B cell (primary cell): ENCODE results near the gene SLC30A3. TPM values are rescaled to one million over a fixed set of nuclear protein-coding genes. Genes with fewer than 3 reads are reported as not detected.

Experiments
- ATAC-seq: fragments of 200-7000 bp; cut with Tn5 transposase; one replicate; pipeline ENCODE4 v1.10.0; 2021; ENCODE audit warnings: low read depth, mild to moderate bottlenecking, moderate number of reproducible peaks, moderate library complexity
- CTCF ChIA-PET: fragments of 350-600 bp; sonication (Branson Sonifier 250); formaldehyde crosslinking; loops from one replicate; lab custom pipeline; 2021; ENCODE audit warnings: antibody characterized with exemption, inconsistent platforms; lab: Charles Lee
- POLR2A ChIA-PET: fragments of 350-600 bp; sonication (Branson Sonifier 250); formaldehyde crosslinking; loops from one replicate; lab custom pipeline; 2021; ENCODE audit warnings: antibody characterized with exemption; lab: Charles Lee
- DNase-seq: peaks from one replicate; pipeline ENCODE4 v3.0.0; 2013
- H2AFZ ChIP-seq: 2 replicates; pipeline ENCODE4 v1.6.1; 2012; ENCODE audit warnings: mild to moderate bottlenecking, low read depth, low read length; ENCODE audit not compliant: insufficient read depth, poor library complexity, severe bottlenecking
- H3K27ac ChIP-seq, 2 donors: 1 replicate in 1 of 2; 2 replicates in 1 of 2; pipeline ENCODE4 v1.5.1; 2012 to 2013; ENCODE audit warnings: low read length in 2 of 2, mild to moderate bottlenecking in 2 of 2, moderate library complexity in 1 of 2
- H3K27me3 ChIP-seq, 4 experiments: fragments of 200-600 bp in 1 of 4; sonication (generic) in 1 of 4; replicated peaks in 1 of 4; 1 replicate in 2 of 4; 2 replicates in 2 of 4; pipeline versions ENCODE4 v1.6.1 to v1.7.0; 2013 to 2016; ENCODE audit warnings: low read length in 3 of 4, mild to moderate bottlenecking in 2 of 4, mixed read lengths in 1 of 4, moderate library complexity in 1 of 4; ENCODE audit not compliant: insufficient read depth in 4 of 4, control insufficient read depth in 3 of 4; ENCODE audit errors: control extremely low read depth in 1 of 4
- H3K36me3 ChIP-seq, 2 experiments: replicated peaks in 1 of 2; 1 replicate in 1 of 2; 2 replicates in 1 of 2; pipeline versions ENCODE4 v1.6.1 to v1.7.1; 2013; ENCODE audit warnings: low read length in 1 of 2; ENCODE audit not compliant: insufficient read depth in 2 of 2, control insufficient read depth in 1 of 2; ENCODE audit errors: control extremely low read depth in 1 of 2, extremely low read depth in 1 of 2
- H3K4me1 ChIP-seq, 2 donors: fragments of 200-600 bp in 1 of 2; sonication (generic) in 1 of 2; 1 replicate in 1 of 2; 2 replicates in 1 of 2; pipeline versions ENCODE4 v1.5.1 to v1.6.1; 2013 to 2017; ENCODE audit warnings: low read length in 2 of 2; ENCODE audit not compliant: control insufficient read depth in 2 of 2, insufficient read depth in 2 of 2
- H3K4me2 ChIP-seq: replicated peaks from 2 replicates; pipeline ENCODE3; 2012; ENCODE audit warnings: mild to moderate bottlenecking, low read depth, low read length; ENCODE audit not compliant: poor library complexity, severe bottlenecking
- H3K4me3 ChIP-seq, 5 experiments: fragments of 200-600 bp in 1 of 5; sonication (generic) in 1 of 5; 1 replicate in 3 of 5; 2 replicates in 2 of 5; pipeline versions ENCODE4 v1.5.1 to v1.7.0; 2011 to 2016; ENCODE audit warnings: low read length in 4 of 5, mild to moderate bottlenecking in 4 of 5, low read depth in 2 of 5, control low read depth in 1 of 5, moderate library complexity in 1 of 5; ENCODE audit not compliant: insufficient read depth in 1 of 5; ENCODE audit errors: control extremely low read depth in 1 of 5, extremely low read depth in 1 of 5
- H3K79me2 ChIP-seq: fragments of 200-600 bp; sonication (generic); one replicate; pipeline ENCODE4 v1.6.0; 2016; ENCODE audit warnings: low read length; ENCODE audit not compliant: control insufficient read depth, insufficient read depth
- H3K9ac ChIP-seq: fragments of 200-600 bp; sonication (generic); 2 replicates; pipeline ENCODE4 v1.6.1; 2017; ENCODE audit warnings: mild to moderate bottlenecking, low read length, moderate library complexity
- H3K9me3 ChIP-seq, 3 donors: one replicate each; pipeline versions ENCODE4 v1.6.1 to v1.7.1; 2013; ENCODE audit warnings: low read length in 2 of 3; ENCODE audit not compliant: control insufficient read depth in 2 of 3, insufficient read depth in 1 of 3; ENCODE audit errors: control extremely low read depth in 1 of 3
- H4K20me1 ChIP-seq: 2 replicates; pipeline ENCODE4 v1.6.0; 2012; ENCODE audit warnings: mild to moderate bottlenecking, low read length; ENCODE audit not compliant: insufficient read depth, control insufficient read depth, poor library complexity, severe bottlenecking
- H3K27ac Mint-ChIP-seq: one replicate; pipeline ENCODE4 v1.8.0; 2021; ENCODE audit warnings: mixed read lengths
- H3K27me3 Mint-ChIP-seq: one replicate; pipeline ENCODE4 v1.8.0; 2021; ENCODE audit warnings: mixed read lengths
- H3K4me1 Mint-ChIP-seq: one replicate; pipeline ENCODE4 v1.8.0; 2021; ENCODE audit warnings: mixed read lengths
- H3K4me3 Mint-ChIP-seq: one replicate; pipeline ENCODE4 v1.8.0; 2021; ENCODE audit warnings: mixed read lengths
- H3K9me3 Mint-ChIP-seq: one replicate; pipeline ENCODE4 v1.8.0; 2022; ENCODE audit warnings: mixed read lengths; ENCODE audit not compliant: insufficient read depth
- CTCF ChIP-seq: fragments of 200-600 bp; IDR thresholded peaks from one replicate; pipeline ENCODE4 v1.8.0; 2022; ENCODE audit warnings: antibody characterized with exemption, mild to moderate bottlenecking
- EZH2 ChIP-seq: IDR thresholded peaks from 2 replicates; pipeline ENCODE4 v1.6.1; 2012; ENCODE audit warnings: borderline replicate concordance, low read depth, mild to moderate bottlenecking, moderate library complexity, low read length; ENCODE audit not compliant: insufficient read depth, poor library complexity, severe bottlenecking
- WGBS: methylation state at CpG from one replicate; pipeline ENCODE4 v1.1.5; 2013; ENCODE audit warnings: missing lambda C conversion rate; ENCODE audit not compliant: insufficient coverage; 5-methylcytosine and 5-hydroxymethylcytosine counted together
- intact Hi-C: fragments of 100-400 bp; cut with micrococcal nuclease; formaldehyde crosslinking; loops from one replicate; pipeline ENCODE4 v1.10.0; 2022
- polyA plus RNA-seq: library from polyadenylated mRNA; depleted of rRNA; stranded (reverse); fragments of >200 nt; gene quantifications from 2 replicates; pipeline ENCODE4 v1.2.3, GENCODE V29; 2012
- total RNA-seq, 2 donors: library from RNA; stranded (reverse); fragments of 120-200 nt in 1 of 2; gene quantifications; 1 replicate in 1 of 2; 2 replicates in 1 of 2; pipeline versions ENCODE4 v1.2.3 to v1.2.4, GENCODE V29; 2013 to 2022

The SLC30A3 gene
- total and polyA plus RNA-seq, 2 donors (not counting 1 experiment from before 2014, with no cell fraction given) = 0.09 TPM; not detected in 1

DNA sequence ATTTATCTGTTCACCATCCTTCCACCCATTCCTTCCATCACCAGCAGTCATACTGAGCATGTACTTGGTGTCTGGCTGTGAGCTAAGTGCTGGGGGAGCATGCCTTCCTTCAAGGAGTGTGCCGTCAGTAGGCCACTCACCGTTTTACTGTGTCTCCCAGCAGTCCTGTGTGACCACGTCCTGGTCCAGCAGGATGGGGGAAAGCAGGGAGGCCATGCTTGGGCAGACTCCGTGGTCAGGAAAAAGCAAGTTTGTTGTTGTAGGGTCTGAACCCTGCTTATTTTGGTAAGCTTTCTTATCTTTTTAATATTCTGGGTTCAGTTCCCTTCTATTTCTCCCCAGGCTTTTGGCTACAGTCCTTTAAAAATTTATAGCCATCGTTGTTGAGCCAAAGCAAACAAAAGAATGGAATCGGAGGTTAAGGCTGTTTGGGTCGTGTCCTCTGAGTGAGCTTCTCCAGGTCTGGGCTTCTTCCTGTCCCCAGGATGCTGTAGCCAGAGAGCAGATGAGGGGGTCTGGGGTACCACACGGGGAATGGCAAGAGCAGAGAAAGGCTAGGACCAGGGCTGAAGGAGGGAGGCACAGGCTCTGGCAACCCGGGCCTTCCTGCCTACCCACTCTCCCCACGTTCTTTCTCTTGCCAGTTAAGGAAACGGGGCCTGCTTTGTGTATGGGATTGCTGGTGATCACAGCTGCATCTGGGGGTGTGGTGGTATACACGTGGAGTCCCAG is 13.5 kb downstream of the SLC30A3 start:
- no peak for ATAC-seq
- WGBS = 71% methylated on average over 4 of the region's 12 CpGs

More for the DNA sequence above, 13.5 kb downstream of the SLC30A3 start:
- Histone ChIP-seq H3K4me1 (peaks cover 0 to 5% of the 10 kb centered on the region in 2 donors), H3K79me2 (no peaks in the 10 kb centered on the region), H3K36me3 (no peaks in the 10 kb centered on the region), H3K27me3 (peaks cover 0 to 23% (median 9%) of the 10 kb centered on the region in 4 experiments), H4K20me1 (no peaks in the 10 kb centered on the region), H3K4me2 (no peak overlapping the region), H3K9me3 (peaks cover 0 to 4% (median 0%) of the 10 kb centered on the region in 3 donors), H2AFZ (no peak overlapping the region), H3K4me3 (no peak overlapping the region), H3K27ac (no peak overlapping the region), H3K9ac (no peak overlapping the region)
- ChIA-PET CTCF (interaction anchor here (1.0 to 1.8 kb wide), 3 partner anchors 30 to 289 kb away, joined by 3 to 6 read pairs (median 6); no protein-coding TSS in a partner anchor), POLR2A (no interaction called here)
- Mint-ChIP-seq H3K27me3 (peaks cover 30% of the 10 kb centered on the region), H3K4me3 (no peak overlapping the region), H3K27ac (no peak overlapping the region), H3K4me1 (no peaks in the 10 kb centered on the region), H3K9me3 (no peaks in the 10 kb centered on the region)
- no peak for TF ChIP-seq EZH2
- no peak for TF ChIP-seq CTCF
- intact Hi-C loops = no loop called here
- DNase-seq = no peak
